WTC11 (cell line): Measurements from ENCODE around the gene KLHDC4. TPM values are rescaled to one million over a fixed set of nuclear protein-coding genes. Genes with fewer than 3 reads are reported as not detected.

ENCODE experiments used
- ATAC-seq: fragments of 200-7000 bp; cut with Tn5 transposase; 2 replicates; pipeline ENCODE4 v1.10.0; 2021; ENCODE audit warnings: mild to moderate bottlenecking, moderate library complexity
- CTCF ChIA-PET: fragments of 300-600 bp; sonication (Branson Sonifier 250); formaldehyde crosslinking; loops from one replicate; lab custom pipeline; 2021; ENCODE audit warnings: antibody characterized with exemption; lab: Charles Lee
- POLR2A ChIA-PET: fragments of 350-600 bp; sonication (Branson Sonifier 250); formaldehyde crosslinking; loops from one replicate; lab custom pipeline; 2021; ENCODE audit warnings: antibody characterized with exemption; lab: Charles Lee
- DNase-seq: peaks from one replicate; pipeline ENCODE4 v3.0.0; 2021; ENCODE audit warnings: low spot score
- H3K27ac Mint-ChIP-seq: 2 replicates; pipeline ENCODE4 v1.8.0; 2021; ENCODE audit warnings: mixed read lengths
- H3K27me3 Mint-ChIP-seq: 2 replicates; pipeline ENCODE4 v1.8.0; 2021; ENCODE audit warnings: low read depth, mild to moderate bottlenecking, moderate library complexity, mixed read lengths
- H3K36me3 Mint-ChIP-seq: 2 replicates; pipeline ENCODE4 v1.8.0; 2021; ENCODE audit warnings: mixed read lengths
- H3K4me1 Mint-ChIP-seq: 2 replicates; pipeline ENCODE4 v1.8.0; 2022; ENCODE audit warnings: mixed read lengths
- H3K4me3 Mint-ChIP-seq: 2 replicates; pipeline ENCODE4 v1.8.0; 2021; ENCODE audit warnings: mild to moderate bottlenecking, moderate library complexity, mixed read lengths
- H3K9me3 Mint-ChIP-seq: 2 replicates; pipeline ENCODE4 v1.8.0; 2021; ENCODE audit warnings: mixed read lengths
- RORB ChIP-seq: fragments of 250-450 bp; sonication (Bioruptor Pico); IDR thresholded peaks from 2 replicates; pipeline ENCODE4 v1.9.0; 2021; ENCODE audit warnings: mild to moderate bottlenecking
- SMAD3 ChIP-seq: sonication (generic); formaldehyde crosslinking; IDR thresholded peaks from 2 replicates; pipeline ENCODE4 v1.8.0; 2022; ENCODE audit warnings: missing genetic modification reagents, mild to moderate bottlenecking, borderline replicate concordance
- ZBTB21 ChIP-seq: sonication (generic); formaldehyde crosslinking; IDR thresholded peaks from 2 replicates; pipeline ENCODE4 v1.8.1; 2023; ENCODE audit warnings: mild to moderate bottlenecking, missing genetic modification reagents, borderline replicate concordance
- ZNF121 ChIP-seq: sonication (generic); formaldehyde crosslinking; IDR thresholded peaks from 2 replicates; pipeline ENCODE4 v1.8.0; 2023; ENCODE audit warnings: missing genetic modification reagents
- ZNF671 ChIP-seq: fragments of 250-450 bp; sonication (Bioruptor Pico); IDR thresholded peaks from 2 replicates; pipeline ENCODE4 v1.8.0; 2021; ENCODE audit warnings: mild to moderate bottlenecking
- total RNA-seq: library from RNA; stranded (reverse); gene quantifications from 3 replicates; pipeline ENCODE4 v1.2.3, GENCODE V29; 2021
- TF ChIP-seq, protein P1 (sequence below): sonication (generic); formaldehyde crosslinking; IDR thresholded peaks from 2 replicates; pipeline ENCODE4 v1.8.1; 2023; ENCODE audit warnings: mild to moderate bottlenecking, missing genetic modification reagents
- TF ChIP-seq, protein P2 (sequence below): sonication (generic); formaldehyde crosslinking; IDR thresholded peaks from 2 replicates; pipeline ENCODE4 v1.8.1; 2022; ENCODE audit warnings: low read depth, missing genetic modification reagents, borderline replicate concordance
- TF ChIP-seq, protein P3 (sequence below): fragments of 200-600 bp; IDR thresholded peaks from 2 replicates; pipeline ENCODE4 v1.8.0; 2022; ENCODE audit warnings: antibody characterized with exemption
- TF ChIP-seq, protein P4 (sequence below): sonication (generic); formaldehyde crosslinking; IDR thresholded peaks from 2 replicates; pipeline ENCODE4 v1.8.0; 2022; ENCODE audit warnings: mild to moderate bottlenecking, missing genetic modification reagents
- TF ChIP-seq, protein P5 (sequence below): sonication (generic); formaldehyde crosslinking; IDR thresholded peaks from 2 replicates; pipeline ENCODE4 v1.8.1; 2023; ENCODE audit warnings: mild to moderate bottlenecking, missing genetic modification reagents, borderline replicate concordance
- TF ChIP-seq, protein P6 (sequence below): sonication (generic); formaldehyde crosslinking; IDR thresholded peaks from 2 replicates; pipeline ENCODE4 v1.8.1; 2023; ENCODE audit warnings: mild to moderate bottlenecking, missing genetic modification reagents

Gene KLHDC4
- total RNA-seq, 1 experiment from 2014 or later = 63.6 TPM

DNA sequence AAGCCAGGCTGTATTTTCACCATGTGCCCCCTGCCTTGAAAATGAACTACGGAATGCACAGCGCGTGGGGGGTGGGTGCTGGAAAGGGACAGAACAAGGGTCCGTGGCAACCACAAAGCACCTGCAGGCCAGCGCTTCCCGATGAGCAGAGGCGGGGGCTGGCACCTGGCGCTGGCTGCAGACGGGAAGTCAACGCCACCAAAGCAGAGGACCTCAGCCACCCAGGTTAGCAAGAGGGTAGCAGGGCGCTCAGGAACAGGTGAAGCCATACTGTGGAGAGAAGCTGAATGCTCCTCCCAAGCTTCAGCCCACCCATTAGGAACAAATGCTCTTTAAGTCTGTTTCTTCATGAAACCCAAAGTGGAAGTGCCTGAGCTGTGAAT is 64.7 kb downstream of the KLHDC4 start (continued):
- TF ChIP-seq, protein P1, sequence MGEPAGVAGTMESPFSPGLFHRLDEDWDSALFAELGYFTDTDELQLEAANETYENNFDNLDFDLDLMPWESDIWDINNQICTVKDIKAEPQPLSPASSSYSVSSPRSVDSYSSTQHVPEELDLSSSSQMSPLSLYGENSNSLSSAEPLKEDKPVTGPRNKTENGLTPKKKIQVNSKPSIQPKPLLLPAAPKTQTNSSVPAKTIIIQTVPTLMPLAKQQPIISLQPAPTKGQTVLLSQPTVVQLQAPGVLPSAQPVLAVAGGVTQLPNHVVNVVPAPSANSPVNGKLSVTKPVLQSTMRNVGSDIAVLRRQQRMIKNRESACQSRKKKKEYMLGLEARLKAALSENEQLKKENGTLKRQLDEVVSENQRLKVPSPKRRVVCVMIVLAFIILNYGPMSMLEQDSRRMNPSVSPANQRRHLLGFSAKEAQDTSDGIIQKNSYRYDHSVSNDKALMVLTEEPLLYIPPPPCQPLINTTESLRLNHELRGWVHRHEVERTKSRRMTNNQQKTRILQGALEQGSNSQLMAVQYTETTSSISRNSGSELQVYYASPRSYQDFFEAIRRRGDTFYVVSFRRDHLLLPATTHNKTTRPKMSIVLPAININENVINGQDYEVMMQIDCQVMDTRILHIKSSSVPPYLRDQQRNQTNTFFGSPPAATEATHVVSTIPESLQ (CRISPR knock-in tag) = no peak
- TF ChIP-seq, protein P2, sequence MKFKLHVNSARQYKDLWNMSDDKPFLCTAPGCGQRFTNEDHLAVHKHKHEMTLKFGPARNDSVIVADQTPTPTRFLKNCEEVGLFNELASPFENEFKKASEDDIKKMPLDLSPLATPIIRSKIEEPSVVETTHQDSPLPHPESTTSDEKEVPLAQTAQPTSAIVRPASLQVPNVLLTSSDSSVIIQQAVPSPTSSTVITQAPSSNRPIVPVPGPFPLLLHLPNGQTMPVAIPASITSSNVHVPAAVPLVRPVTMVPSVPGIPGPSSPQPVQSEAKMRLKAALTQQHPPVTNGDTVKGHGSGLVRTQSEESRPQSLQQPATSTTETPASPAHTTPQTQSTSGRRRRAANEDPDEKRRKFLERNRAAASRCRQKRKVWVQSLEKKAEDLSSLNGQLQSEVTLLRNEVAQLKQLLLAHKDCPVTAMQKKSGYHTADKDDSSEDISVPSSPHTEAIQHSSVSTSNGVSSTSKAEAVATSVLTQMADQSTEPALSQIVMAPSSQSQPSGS (CRISPR knock-in tag) = no peak
- TF ChIP-seq SMAD3 = no peak

DNA sequence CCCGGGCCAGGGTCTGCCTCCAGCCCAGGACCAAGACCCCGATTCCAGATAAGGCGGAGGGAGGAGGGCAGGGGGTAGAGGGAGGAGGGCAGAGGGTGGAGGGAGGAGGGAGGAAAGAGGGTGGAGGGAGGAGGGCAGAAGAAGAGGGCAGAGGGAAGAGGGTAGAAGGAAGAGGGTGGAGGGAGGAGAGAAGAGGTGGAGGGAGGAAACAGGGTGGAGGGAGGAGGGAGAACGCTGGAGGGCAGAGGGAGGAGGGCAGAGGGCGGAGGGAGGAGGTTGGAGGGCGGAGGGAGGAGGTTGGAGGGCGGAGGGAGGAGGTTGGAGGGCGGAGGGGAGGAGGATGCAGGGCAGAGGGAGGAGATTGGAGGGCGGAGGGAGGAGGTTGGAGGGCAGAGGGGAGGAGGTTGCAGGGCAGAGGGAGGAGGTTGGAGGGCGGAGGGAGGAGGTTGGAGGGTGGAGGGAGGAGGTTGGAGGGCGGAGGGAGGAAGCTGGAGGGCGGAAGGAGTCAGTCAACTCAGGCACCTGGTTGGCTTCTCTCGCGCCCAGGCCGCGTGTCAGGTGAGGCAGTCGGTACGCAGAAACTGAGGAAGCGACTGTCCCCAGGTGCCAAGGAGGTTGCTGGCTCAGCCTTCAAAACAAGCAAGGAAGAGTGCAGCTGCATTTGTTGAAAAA is 65.2 kb downstream of the KLHDC4 start:
- CTCF ChIA-PET = interaction anchor here (1.3 to 3.2 kb wide), 3 partner anchors 127 to 226 kb away, joined by 3 to 13 read pairs (median 3); no protein-coding TSS in a partner anchor
- ATAC-seq = no peak
- Mint-ChIP-seq H3K4me1 (0 out of 2 replicates have a peak, but pooled peaks cover 2% of the 10 kb centered on the region), H3K36me3 (peaks cover 23% of the 10 kb centered on the region), H3K9me3 (no peaks in the 10 kb centered on the region), H3K27ac (no peak overlapping the region), H3K27me3 (no peaks in the 10 kb centered on the region), H3K4me3 (no peak overlapping the region)
- DNase-seq = no peak
- TF ChIP-seq, protein P3, sequence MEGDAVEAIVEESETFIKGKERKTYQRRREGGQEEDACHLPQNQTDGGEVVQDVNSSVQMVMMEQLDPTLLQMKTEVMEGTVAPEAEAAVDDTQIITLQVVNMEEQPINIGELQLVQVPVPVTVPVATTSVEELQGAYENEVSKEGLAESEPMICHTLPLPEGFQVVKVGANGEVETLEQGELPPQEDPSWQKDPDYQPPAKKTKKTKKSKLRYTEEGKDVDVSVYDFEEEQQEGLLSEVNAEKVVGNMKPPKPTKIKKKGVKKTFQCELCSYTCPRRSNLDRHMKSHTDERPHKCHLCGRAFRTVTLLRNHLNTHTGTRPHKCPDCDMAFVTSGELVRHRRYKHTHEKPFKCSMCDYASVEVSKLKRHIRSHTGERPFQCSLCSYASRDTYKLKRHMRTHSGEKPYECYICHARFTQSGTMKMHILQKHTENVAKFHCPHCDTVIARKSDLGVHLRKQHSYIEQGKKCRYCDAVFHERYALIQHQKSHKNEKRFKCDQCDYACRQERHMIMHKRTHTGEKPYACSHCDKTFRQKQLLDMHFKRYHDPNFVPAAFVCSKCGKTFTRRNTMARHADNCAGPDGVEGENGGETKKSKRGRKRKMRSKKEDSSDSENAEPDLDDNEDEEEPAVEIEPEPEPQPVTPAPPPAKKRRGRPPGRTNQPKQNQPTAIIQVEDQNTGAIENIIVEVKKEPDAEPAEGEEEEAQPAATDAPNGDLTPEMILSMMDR = 0 out of 2 replicates have a peak, but pooled peaks have one; percentile 11
- TF ChIP-seq, protein P4, sequence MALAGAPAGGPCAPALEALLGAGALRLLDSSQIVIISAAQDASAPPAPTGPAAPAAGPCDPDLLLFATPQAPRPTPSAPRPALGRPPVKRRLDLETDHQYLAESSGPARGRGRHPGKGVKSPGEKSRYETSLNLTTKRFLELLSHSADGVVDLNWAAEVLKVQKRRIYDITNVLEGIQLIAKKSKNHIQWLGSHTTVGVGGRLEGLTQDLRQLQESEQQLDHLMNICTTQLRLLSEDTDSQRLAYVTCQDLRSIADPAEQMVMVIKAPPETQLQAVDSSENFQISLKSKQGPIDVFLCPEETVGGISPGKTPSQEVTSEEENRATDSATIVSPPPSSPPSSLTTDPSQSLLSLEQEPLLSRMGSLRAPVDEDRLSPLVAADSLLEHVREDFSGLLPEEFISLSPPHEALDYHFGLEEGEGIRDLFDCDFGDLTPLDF (CRISPR knock-in tag) = no peak
- TF ChIP-seq, protein P5, sequence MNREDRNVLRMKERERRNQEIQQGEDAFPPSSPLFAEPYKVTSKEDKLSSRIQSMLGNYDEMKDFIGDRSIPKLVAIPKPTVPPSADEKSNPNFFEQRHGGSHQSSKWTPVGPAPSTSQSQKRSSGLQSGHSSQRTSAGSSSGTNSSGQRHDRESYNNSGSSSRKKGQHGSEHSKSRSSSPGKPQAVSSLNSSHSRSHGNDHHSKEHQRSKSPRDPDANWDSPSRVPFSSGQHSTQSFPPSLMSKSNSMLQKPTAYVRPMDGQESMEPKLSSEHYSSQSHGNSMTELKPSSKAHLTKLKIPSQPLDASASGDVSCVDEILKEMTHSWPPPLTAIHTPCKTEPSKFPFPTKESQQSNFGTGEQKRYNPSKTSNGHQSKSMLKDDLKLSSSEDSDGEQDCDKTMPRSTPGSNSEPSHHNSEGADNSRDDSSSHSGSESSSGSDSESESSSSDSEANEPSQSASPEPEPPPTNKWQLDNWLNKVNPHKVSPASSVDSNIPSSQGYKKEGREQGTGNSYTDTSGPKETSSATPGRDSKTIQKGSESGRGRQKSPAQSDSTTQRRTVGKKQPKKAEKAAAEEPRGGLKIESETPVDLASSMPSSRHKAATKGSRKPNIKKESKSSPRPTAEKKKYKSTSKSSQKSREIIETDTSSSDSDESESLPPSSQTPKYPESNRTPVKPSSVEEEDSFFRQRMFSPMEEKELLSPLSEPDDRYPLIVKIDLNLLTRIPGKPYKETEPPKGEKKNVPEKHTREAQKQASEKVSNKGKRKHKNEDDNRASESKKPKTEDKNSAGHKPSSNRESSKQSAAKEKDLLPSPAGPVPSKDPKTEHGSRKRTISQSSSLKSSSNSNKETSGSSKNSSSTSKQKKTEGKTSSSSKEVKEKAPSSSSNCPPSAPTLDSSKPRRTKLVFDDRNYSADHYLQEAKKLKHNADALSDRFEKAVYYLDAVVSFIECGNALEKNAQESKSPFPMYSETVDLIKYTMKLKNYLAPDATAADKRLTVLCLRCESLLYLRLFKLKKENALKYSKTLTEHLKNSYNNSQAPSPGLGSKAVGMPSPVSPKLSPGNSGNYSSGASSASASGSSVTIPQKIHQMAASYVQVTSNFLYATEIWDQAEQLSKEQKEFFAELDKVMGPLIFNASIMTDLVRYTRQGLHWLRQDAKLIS (CRISPR knock-in tag) = no peak
- POLR2A ChIA-PET = no interaction called here

DNA sequence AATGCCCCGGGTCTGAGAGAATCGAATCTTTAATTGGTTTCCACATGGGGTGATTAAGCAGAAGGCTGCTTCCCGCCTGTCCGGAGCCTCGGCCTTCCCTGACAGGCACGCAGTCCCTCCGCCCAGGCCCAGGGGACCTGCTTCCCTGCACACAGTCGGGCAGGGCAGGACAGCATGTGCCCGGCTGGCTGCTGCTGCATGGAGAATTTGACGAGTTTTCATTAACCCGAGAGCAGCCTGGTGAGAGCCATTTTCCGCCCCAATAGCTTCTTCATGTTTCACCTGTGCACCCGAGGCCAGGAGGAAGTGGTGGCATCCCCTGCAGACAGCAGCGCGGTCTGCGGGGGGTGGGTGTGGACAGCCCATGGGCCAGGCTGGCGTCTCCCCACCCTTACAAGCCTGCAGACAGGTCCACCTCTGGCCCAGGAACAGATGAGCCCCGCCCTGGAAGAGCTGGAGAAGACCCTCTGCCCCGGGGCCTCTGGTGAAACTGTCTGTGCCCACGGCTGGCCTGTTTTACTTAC is 67.0 kb downstream of the KLHDC4 start:
- no peaks in the 10 kb centered on the region for H3K27me3 Mint-ChIP-seq
- POLR2A ChIA-PET = no interaction called here
- no peaks in the 10 kb centered on the region for H3K4me1 Mint-ChIP-seq
- peaks cover 23% of the 10 kb centered on the region for H3K36me3 Mint-ChIP-seq
- no peak overlapping the region for H3K4me3 Mint-ChIP-seq
- ATAC-seq = no peak
- no peak overlapping the region for H3K27ac Mint-ChIP-seq
- no peak for DNase-seq
- TF ChIP-seq ZBTB21 (no peak), ZNF671 (no peak), RORB (CRISPR knock-in tag) (no peak), ZNF121 (no peak)
- TF ChIP-seq, protein P6, sequence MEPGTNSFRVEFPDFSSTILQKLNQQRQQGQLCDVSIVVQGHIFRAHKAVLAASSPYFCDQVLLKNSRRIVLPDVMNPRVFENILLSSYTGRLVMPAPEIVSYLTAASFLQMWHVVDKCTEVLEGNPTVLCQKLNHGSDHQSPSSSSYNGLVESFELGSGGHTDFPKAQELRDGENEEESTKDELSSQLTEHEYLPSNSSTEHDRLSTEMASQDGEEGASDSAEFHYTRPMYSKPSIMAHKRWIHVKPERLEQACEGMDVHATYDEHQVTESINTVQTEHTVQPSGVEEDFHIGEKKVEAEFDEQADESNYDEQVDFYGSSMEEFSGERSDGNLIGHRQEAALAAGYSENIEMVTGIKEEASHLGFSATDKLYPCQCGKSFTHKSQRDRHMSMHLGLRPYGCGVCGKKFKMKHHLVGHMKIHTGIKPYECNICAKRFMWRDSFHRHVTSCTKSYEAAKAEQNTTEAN (CRISPR knock-in tag) = no peak
- H3K9me3 Mint-ChIP-seq = no peaks in the 10 kb centered on the region
- CTCF ChIA-PET = no interaction called here
